ENCODE measurements around the gene SYT9.

GRCh38 chr11:7494086-7494745 is 242.5 kb downstream of the SYT9 start:
- no peak for TF ChIP-seq ZNF274 (IDR thresholded peaks at IDR 0.05; ENCODE audit: low read depth, low read length)
- TF ChIP-seq YY1 (IDR thresholded peaks at IDR 0.05; ENCODE audit: insufficient read depth, insufficient read length): no peak

All from NT2/D1 (cell line).